CD4-positive, alpha-beta memory T cell (primary cell): ENCODE data around the gene PMS2. TPM values are rescaled to one million over a fixed set of nuclear protein-coding genes. Genes with fewer than 3 reads are reported as not detected.

Experiments used
- CTCF ChIA-PET: fragments of 350-600 bp; sonication (Branson Sonifier 250); formaldehyde crosslinking; loops from one replicate; lab custom pipeline; 2021; ENCODE audit warnings: inconsistent platforms; ENCODE audit not compliant: partially characterized antibody; lab: Charles Lee
- POLR2A ChIA-PET: fragments of 350-600 bp; sonication (Branson Sonifier 250); formaldehyde crosslinking; loops from one replicate; lab custom pipeline; 2021; ENCODE audit not compliant: partially characterized antibody; lab: Charles Lee
- DNase-seq, 5 donors: peaks; one replicate each; pipeline versions ENCODE4 v3.0.0 to v3.0.0-alpha.2; 2020 to 2022; ENCODE audit warnings: mixed read lengths in 1 of 5
- H3K27ac ChIP-seq: one replicate; pipeline ENCODE4 v1.7.0; 2013; ENCODE audit warnings: low read depth, low read length
- H3K27me3 ChIP-seq: 2 replicates; pipeline ENCODE4 v1.7.0; 2013; ENCODE audit warnings: mild to moderate bottlenecking, low read length, moderate library complexity; ENCODE audit not compliant: insufficient read depth
- H3K36me3 ChIP-seq: 2 replicates; pipeline ENCODE4 v1.7.0; 2013; ENCODE audit warnings: mild to moderate bottlenecking, low read length, moderate library complexity; ENCODE audit not compliant: insufficient read depth
- H3K4me1 ChIP-seq: 2 replicates; pipeline ENCODE4 v1.7.0; 2013; ENCODE audit warnings: mild to moderate bottlenecking, low read length, moderate library complexity; ENCODE audit not compliant: insufficient read depth
- H3K4me3 ChIP-seq, 2 donors: one replicate each; pipeline ENCODE4 v1.7.0; 2013; ENCODE audit warnings: low read length in 2 of 2, mild to moderate bottlenecking in 1 of 2
- H3K9me3 ChIP-seq, 2 donors: one replicate each; pipeline ENCODE4 v1.7.0; 2013; ENCODE audit warnings: low read length in 2 of 2, control low read depth in 1 of 2; ENCODE audit not compliant: control insufficient read depth in 1 of 2
- H3K27ac Mint-ChIP-seq, 7 donors: one replicate each; pipeline ENCODE4 v1.8.0; 2020 to 2021; ENCODE audit warnings: mixed read lengths in 7 of 7, mild to moderate bottlenecking in 6 of 7, inconsistent platforms in 3 of 7, moderate library complexity in 3 of 7
- H3K27me3 Mint-ChIP-seq, 2 donors: one replicate each; pipeline ENCODE4 v1.8.0; 2020 to 2021; ENCODE audit warnings: mixed read lengths in 2 of 2
- H3K36me3 Mint-ChIP-seq, 2 donors: one replicate each; pipeline ENCODE4 v1.8.0; 2020 to 2021; ENCODE audit warnings: mixed read lengths in 2 of 2, inconsistent platforms in 1 of 2, mild to moderate bottlenecking in 1 of 2
- H3K4me1 Mint-ChIP-seq, 4 donors: one replicate each; pipeline ENCODE4 v1.8.0; 2020 to 2021; ENCODE audit warnings: mixed read lengths in 4 of 4, mild to moderate bottlenecking in 1 of 4
- H3K4me3 Mint-ChIP-seq, 8 donors: one replicate each; pipeline ENCODE4 v1.8.0; 2020 to 2021; ENCODE audit warnings: mixed read lengths in 8 of 8, mild to moderate bottlenecking in 7 of 8, moderate library complexity in 6 of 8, inconsistent platforms in 3 of 8
- H3K9me3 Mint-ChIP-seq, 8 donors: one replicate each; pipeline ENCODE4 v1.8.0; 2020 to 2021; ENCODE audit warnings: mixed read lengths in 8 of 8, mild to moderate bottlenecking in 5 of 8, inconsistent platforms in 3 of 8, moderate library complexity in 1 of 8
- intact Hi-C: fragments of 100-400 bp; cut with micrococcal nuclease; formaldehyde crosslinking; loops from one replicate; pipeline ENCODE4 v1.15.1; 2023
- polyA plus RNA-seq, 2 donors: library from polyadenylated mRNA; unstranded; fragments of 300-500 nt; fragmentation: Illumina TruSeq; gene quantifications; one replicate each; pipeline ENCODE4 v1.2.3, GENCODE V29; 2021
- total RNA-seq, 2 experiments: library from RNA; stranded (reverse); gene quantifications; one replicate each; pipeline ENCODE4 v1.2.3, GENCODE V29; 2021

PMS2 gene
- total and polyA plus RNA-seq, 4 experiments from 2014 or later, result 7.6 to 23.2 (median 18.4) TPM

GRCh38 chr7:6026820-6027311 lies 18.0 kb upstream of the PMS2 start:
- H3K27me3 ChIP-seq, result no peaks in the 10 kb centered on the region
- H3K4me3 ChIP-seq, result no peak overlapping the region
- H3K9me3 ChIP-seq, result no peaks in the 10 kb centered on the region
- peaks cover 25% of the 10 kb centered on the region for H3K4me1 ChIP-seq
- intact Hi-C loops, result no loop called here
- POLR2A ChIA-PET, result interaction anchor here (1.5 to 2.9 kb wide), 2 partner anchors 19 to 79 kb away, joined by 5 to 13 read pairs; partner anchors contain the start of genes AIMP2 and PMS2
- CTCF ChIA-PET, result interaction anchor here (0.9 to 3.1 kb wide), 10 partner anchors 11 to 328 kb away, joined by 3 to 14 read pairs (median 4); no protein-coding TSS in a partner anchor
- H3K4me1 Mint-ChIP-seq, result peaks cover 10 to 30% (median 21%) of the 10 kb centered on the region in 4 donors
- H3K27ac ChIP-seq, result peak overlapping the region; percentile 61
- H3K36me3 Mint-ChIP-seq, result peaks cover 52 to 80% of the 10 kb centered on the region in 2 donors
- H3K27me3 Mint-ChIP-seq, result no peaks in the 10 kb centered on the region
- peak overlapping the region in 5 of 8 donors; percentile 30 to 89 (median 85) for H3K4me3 Mint-ChIP-seq
- H3K9me3 Mint-ChIP-seq, result no peaks in the 10 kb centered on the region
- no peak for DNase-seq
- H3K27ac Mint-ChIP-seq, result peak overlapping the region; percentile 72 to 96 (median 95)
- H3K36me3 ChIP-seq, result peaks cover 52% of the 10 kb centered on the region

- Mint-ChIP-seq H3K9me3 (no peaks in the 10 kb centered on the region), H3K4me1 (peaks cover 10 to 30% (median 16%) of the 10 kb centered on the region in 4 donors), H3K4me3 (peak overlapping the region; percentile 73 to 89 (median 86)), H3K36me3 (peaks cover 55 to 81% of the 10 kb centered on the region in 2 donors), H3K27me3 (no peaks in the 10 kb centered on the region), H3K27ac (peak overlapping the region; percentile 72 to 96 (median 95))
- ChIA-PET POLR2A (interaction anchor here (1.0 to 2.9 kb wide), 3 partner anchors 11 to 80 kb away, joined by 5 to 13 read pairs (median 5); partner anchors contain the start of genes AIMP2 and PMS2), CTCF (interaction anchor here (1.2 to 3.1 kb wide), 9 partner anchors 11 to 297 kb away, joined by 3 to 14 read pairs (median 5); no protein-coding TSS in a partner anchor)
- peaks cover 25% of the 10 kb centered on the region for H3K4me1 ChIP-seq
- peak overlapping the region; percentile 61 for H3K27ac ChIP-seq
- intact Hi-C loops, result no loop called here
- peak overlapping the region in 1 of 2 donors; percentile 57 for H3K4me3 ChIP-seq
- H3K36me3 ChIP-seq, result peaks cover 55% of the 10 kb centered on the region
- H3K9me3 ChIP-seq, result no peaks in the 10 kb centered on the region
- H3K27me3 ChIP-seq, result no peaks in the 10 kb centered on the region
- DNase-seq, result peak; percentile 66 to 74 (median 70)
Observed at GRCh38 chr7:6026011-6026819, 17.4 kb upstream of the PMS2 start.

GRCh38 chr7:6023974-6024435 lies 15.2 kb upstream of the PMS2 start:
- Mint-ChIP-seq H3K27me3 (no peaks in the 10 kb centered on the region), H3K36me3 (peaks cover 61 to 85% of the 10 kb centered on the region in 2 donors), H3K4me1 (peaks cover 10 to 30% (median 16%) of the 10 kb centered on the region in 4 donors), H3K9me3 (no peaks in the 10 kb centered on the region), H3K27ac (peak overlapping the region in 6 of 7 donors; percentile 60 to 87 (median 72)), H3K4me3 (peak overlapping the region in 1 of 8 donors; percentile 3)
- Histone ChIP-seq H3K4me3 (no peak overlapping the region), H3K9me3 (no peaks in the 10 kb centered on the region), H3K27me3 (no peaks in the 10 kb centered on the region), H3K4me1 (peaks cover 25% of the 10 kb centered on the region), H3K36me3 (peaks cover 65% of the 10 kb centered on the region), H3K27ac (no peak overlapping the region)
- intact Hi-C loops, result no loop called here
- ChIA-PET CTCF (no interaction called here), POLR2A (no interaction called here)
- DNase-seq, result no peak

GRCh38 chr7:6022707-6023106 lies 13.9 kb upstream of the PMS2 start:
- no peaks in the 10 kb centered on the region for H3K9me3 ChIP-seq
- peaks cover 25% of the 10 kb centered on the region for H3K4me1 ChIP-seq
- no peak overlapping the region for H3K27ac ChIP-seq
- no peak for DNase-seq
- Mint-ChIP-seq H3K4me1 (peaks cover 9 to 25% (median 15%) of the 10 kb centered on the region in 4 donors), H3K36me3 (peaks cover 52 to 75% of the 10 kb centered on the region in 2 donors), H3K9me3 (no peaks in the 10 kb centered on the region), H3K4me3 (no peak overlapping the region), H3K27ac (peak overlapping the region in 3 of 7 donors; percentile 25 to 78 (median 38)), H3K27me3 (no peaks in the 10 kb centered on the region)
- H3K27me3 ChIP-seq, result no peaks in the 10 kb centered on the region
- ChIA-PET POLR2A (no interaction called here), CTCF (no interaction called here)
- peaks cover 55% of the 10 kb centered on the region for H3K36me3 ChIP-seq
- intact Hi-C loops, result no loop called here
- H3K4me3 ChIP-seq, result no peak overlapping the region

GRCh38 chr7:6020371-6021286 lies 11.8 kb upstream of the PMS2 start:
- H3K36me3 Mint-ChIP-seq, result peaks cover 50 to 71% of the 10 kb centered on the region in 2 donors
- peak overlapping the region in 4 of 7 donors; percentile 21 to 84 (median 64) for H3K27ac Mint-ChIP-seq
- H3K4me3 Mint-ChIP-seq, result no peak overlapping the region

GRCh38 chr7:6016653-6016966 lies 7.8 kb upstream of the PMS2 start:
- Histone ChIP-seq H3K27ac (no peak overlapping the region), H3K9me3 (no peaks in the 10 kb centered on the region), H3K36me3 (peaks cover 26% of the 10 kb centered on the region), H3K4me3 (no peak overlapping the region), H3K4me1 (no peaks in the 10 kb centered on the region), H3K27me3 (no peaks in the 10 kb centered on the region)
- Mint-ChIP-seq H3K36me3 (peaks cover 26 to 35% of the 10 kb centered on the region in 2 donors), H3K27ac (peak overlapping the region in 2 of 7 donors; percentile 24 to 32), H3K4me3 (no peak overlapping the region), H3K27me3 (no peaks in the 10 kb centered on the region), H3K9me3 (no peaks in the 10 kb centered on the region), H3K4me1 (peaks cover 0 to 13% (median 8%) of the 10 kb centered on the region in 4 donors)
- ChIA-PET POLR2A (interaction anchor here (1.8 kb wide), 1 partner anchor 9 kb away, joined by 5 read pairs; no protein-coding TSS in a partner anchor), CTCF (no interaction called here)
- intact Hi-C loops, result no loop called here
- DNase-seq, result no peak

More at GRCh38 chr7:6020371-6021286, 11.8 kb upstream of the PMS2 start:
- no peaks in the 10 kb centered on the region for H3K27me3 Mint-ChIP-seq
- H3K4me1 Mint-ChIP-seq, result peaks cover 0 to 7% (median 2%) of the 10 kb centered on the region in 4 donors
- ChIA-PET CTCF (interaction anchor here (0.7 to 1.0 kb wide), 2 partner anchors 11 to 22 kb away, joined by 3 to 4 read pairs; partner anchors contain the start of genes AIMP2 and PMS2), POLR2A (interaction anchor here (0.6 to 1.0 kb wide), 3 partner anchors 11 to 526 kb away, joined by 3 read pairs; partner anchors contain the start of genes AIMP2 and PMS2)
- Histone ChIP-seq H3K36me3 (peaks cover 56% of the 10 kb centered on the region), H3K9me3 (no peaks in the 10 kb centered on the region), H3K27me3 (no peaks in the 10 kb centered on the region), H3K27ac (no peak overlapping the region), H3K4me1 (peaks cover 6% of the 10 kb centered on the region), H3K4me3 (no peak overlapping the region)
- no peaks in the 10 kb centered on the region for H3K9me3 Mint-ChIP-seq
- intact Hi-C loops, result no loop called here
- no peak for DNase-seq
